Measurements from ENCODE around the gene PRDM12. TPM values are rescaled to one million over a fixed set of nuclear protein-coding genes. Genes with fewer than 3 reads are reported as not detected.

Gene PRDM12
- total RNA-seq, 2 donors from 2014 or later = not detected

GRCh38 chr9:130712564-130713285, 48.3 kb downstream of the PRDM12 start:
- no peaks in the 10 kb centered on the region for H3K9me3 ChIP-seq

DNA sequence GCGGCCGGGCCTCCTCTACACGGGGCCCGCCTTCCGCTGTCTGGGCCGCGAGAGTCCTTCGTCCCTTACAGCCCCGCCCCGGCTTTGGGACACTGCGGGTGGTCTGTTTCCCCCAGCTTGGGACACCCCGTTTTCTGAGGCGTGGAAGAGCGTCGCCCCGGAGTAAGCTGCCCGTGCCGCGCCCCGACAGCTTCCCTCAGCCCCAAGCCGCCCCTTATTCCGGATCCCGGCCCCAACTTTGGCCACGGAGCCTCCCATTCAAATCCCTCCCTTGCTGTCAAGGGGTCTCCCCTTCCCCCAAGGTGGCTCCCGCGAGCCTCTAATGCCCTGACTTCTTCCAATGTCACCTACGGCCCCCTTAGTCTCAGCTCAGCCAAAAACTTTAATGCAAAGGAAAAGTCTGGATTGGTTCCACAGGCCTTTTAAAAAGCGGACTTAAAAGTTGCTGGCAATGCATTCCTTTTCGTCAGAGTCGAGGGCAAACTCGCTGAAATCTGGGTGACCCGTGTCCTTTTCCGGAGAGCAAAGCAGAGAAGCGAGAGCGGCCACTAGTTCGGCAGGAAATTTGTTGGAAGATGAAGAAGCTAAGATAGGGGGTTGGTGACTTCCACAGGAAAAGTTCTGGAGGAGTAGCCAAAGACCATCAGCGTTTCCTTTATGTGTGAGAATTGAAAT, 49.0 kb downstream of the PRDM12 start:
- TF ChIP-seq, protein P1, sequence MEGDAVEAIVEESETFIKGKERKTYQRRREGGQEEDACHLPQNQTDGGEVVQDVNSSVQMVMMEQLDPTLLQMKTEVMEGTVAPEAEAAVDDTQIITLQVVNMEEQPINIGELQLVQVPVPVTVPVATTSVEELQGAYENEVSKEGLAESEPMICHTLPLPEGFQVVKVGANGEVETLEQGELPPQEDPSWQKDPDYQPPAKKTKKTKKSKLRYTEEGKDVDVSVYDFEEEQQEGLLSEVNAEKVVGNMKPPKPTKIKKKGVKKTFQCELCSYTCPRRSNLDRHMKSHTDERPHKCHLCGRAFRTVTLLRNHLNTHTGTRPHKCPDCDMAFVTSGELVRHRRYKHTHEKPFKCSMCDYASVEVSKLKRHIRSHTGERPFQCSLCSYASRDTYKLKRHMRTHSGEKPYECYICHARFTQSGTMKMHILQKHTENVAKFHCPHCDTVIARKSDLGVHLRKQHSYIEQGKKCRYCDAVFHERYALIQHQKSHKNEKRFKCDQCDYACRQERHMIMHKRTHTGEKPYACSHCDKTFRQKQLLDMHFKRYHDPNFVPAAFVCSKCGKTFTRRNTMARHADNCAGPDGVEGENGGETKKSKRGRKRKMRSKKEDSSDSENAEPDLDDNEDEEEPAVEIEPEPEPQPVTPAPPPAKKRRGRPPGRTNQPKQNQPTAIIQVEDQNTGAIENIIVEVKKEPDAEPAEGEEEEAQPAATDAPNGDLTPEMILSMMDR (IDR thresholded peaks at IDR 0.05) = no peak
- TF ChIP-seq POLR2A (IDR thresholded peaks at IDR 0.05) (no peak), POLR2AphosphoS5 (IDR thresholded peaks at IDR 0.05) (no peak)

More at GRCh38 chr9:130712564-130713285, 48.3 kb downstream of the PRDM12 start:
- intact Hi-C loops (cut with DNase I) = loop anchor here (2.0 to 5.0 kb wide), 2 partner anchors 60 to 148 kb away; no protein-coding TSS in a partner anchor
- no peaks in the 10 kb centered on the region for H3K36me3 ChIP-seq
- H3K4me3 ChIP-seq = peak overlapping the region; percentile 83 to 99
- 1% methylated on average over 51 of the region's 68 CpGs for WGBS
- H3K27me3 ChIP-seq (replicated peaks; ENCODE audit: insufficient read depth) = no peaks in the 10 kb centered on the region
- TF ChIP-seq POLR2A (IDR thresholded peaks at IDR 0.05) = peak; percentile 80
- TF ChIP-seq POLR2AphosphoS5 (IDR thresholded peaks at IDR 0.05) = peak; percentile 90
- TF ChIP-seq, protein P1 (IDR thresholded peaks at IDR 0.05) = no peak
- H3K4me1 ChIP-seq (replicated peaks) = no peaks in the 10 kb centered on the region
- peak; percentile 99 for DNase-seq (ENCODE audit: low spot score)
- peak overlapping the region; percentile 99 for H3K27ac ChIP-seq

GRCh38 chr9:130714586-130715110, 50.3 kb downstream of the PRDM12 start:
- intact Hi-C loops (cut with DNase I) = loop anchor here (5.0 kb wide), 1 partner anchor 58 kb away; no protein-coding TSS in a partner anchor
- WGBS = 23% methylated on average over 7 of the region's 7 CpGs
- no peak overlapping the region for H3K27ac ChIP-seq
- TF ChIP-seq POLR2A (IDR thresholded peaks at IDR 0.05) (no peak), POLR2AphosphoS5 (IDR thresholded peaks at IDR 0.05) (no peak)
- TF ChIP-seq, protein P1 (IDR thresholded peaks at IDR 0.05) = no peak
- DNase-seq (ENCODE audit: low spot score) = no peak
- no peaks in the 10 kb centered on the region for H3K9me3 ChIP-seq
- peak overlapping the region; percentile 1 to 99 for H3K4me3 ChIP-seq
- H3K36me3 ChIP-seq = no peaks in the 10 kb centered on the region
- H3K4me1 ChIP-seq (replicated peaks) = no peaks in the 10 kb centered on the region
- H3K27me3 ChIP-seq (replicated peaks; ENCODE audit: insufficient read depth) = no peaks in the 10 kb centered on the region

More for the DNA sequence above, 49.0 kb downstream of the PRDM12 start:
- under 1% methylated on average over 25 of the region's 37 CpGs for WGBS
- no peaks in the 10 kb centered on the region for H3K27me3 ChIP-seq (replicated peaks; ENCODE audit: insufficient read depth)
- DNase-seq (ENCODE audit: low spot score) = no peak
- H3K9me3 ChIP-seq = no peaks in the 10 kb centered on the region
- peak overlapping the region; percentile 83 to 99 for H3K4me3 ChIP-seq
- no peaks in the 10 kb centered on the region for H3K36me3 ChIP-seq
- intact Hi-C loops (cut with DNase I) = loop anchor here (2.0 to 5.0 kb wide), 2 partner anchors 59 to 147 kb away; no protein-coding TSS in a partner anchor
- H3K4me1 ChIP-seq (replicated peaks) = no peaks in the 10 kb centered on the region
- peak overlapping the region; percentile 99 for H3K27ac ChIP-seq

GRCh38 chr9:130715270-130715669, 50.9 kb downstream of the PRDM12 start:
- no peaks in the 10 kb centered on the region for H3K27me3 ChIP-seq (replicated peaks; ENCODE audit: insufficient read depth)
- intact Hi-C loops (cut with DNase I) = no loop called here
- H3K4me1 ChIP-seq (replicated peaks) = no peaks in the 10 kb centered on the region
- H3K36me3 ChIP-seq = no peaks in the 10 kb centered on the region
- no peak for TF ChIP-seq POLR2AphosphoS5 (IDR thresholded peaks at IDR 0.05)
- TF ChIP-seq POLR2A (IDR thresholded peaks at IDR 0.05) = no peak
- TF ChIP-seq, protein P1 (IDR thresholded peaks at IDR 0.05) = no peak
- DNase-seq (ENCODE audit: low spot score) = no peak
- H3K4me3 ChIP-seq = peak overlapping the region; percentile 1 to 99
- H3K9me3 ChIP-seq = no peaks in the 10 kb centered on the region
- H3K27ac ChIP-seq = no peak overlapping the region
- 3% methylated on average over 3 of the region's 3 CpGs for WGBS
